DND-41 (cell line): ENCODE data around the gene PCGF3.

Experiments
- ATAC-seq: fragments of 200-7000 bp; cut with Tn5 transposase; 3 replicates; pipeline ENCODE4 v1.9.1; 2021; ENCODE audit warnings: low read depth; ENCODE audit not compliant: insufficient read depth
- DNase-seq: peaks from one replicate; pipeline ENCODE4 v3.0.0-alpha.2; 2020
- H2AFZ ChIP-seq: 2 replicates; pipeline ENCODE4 v1.6.0; 2012; ENCODE audit warnings: low read depth, low read length
- H3K27ac ChIP-seq: 2 replicates; pipeline ENCODE4 v1.5.1; 2012; ENCODE audit warnings: low read length, inconsistent platforms
- H3K27me3 ChIP-seq: fragments of 200-600 bp; sonication (generic); 2 replicates; pipeline ENCODE4 v1.6.0; 2012; ENCODE audit warnings: low read length, mild to moderate bottlenecking, inconsistent platforms; ENCODE audit not compliant: insufficient read depth, poor library complexity
- H3K36me3 ChIP-seq: 2 replicates; pipeline ENCODE4 v1.5.1; 2012; ENCODE audit warnings: low read length, inconsistent platforms; ENCODE audit not compliant: insufficient read depth
- H3K4me1 ChIP-seq: 2 replicates; pipeline ENCODE4 v1.5.1; 2012; ENCODE audit warnings: mild to moderate bottlenecking, low read length; ENCODE audit not compliant: insufficient read depth
- H3K4me2 ChIP-seq: 2 replicates; pipeline ENCODE4 v1.6.0; 2012; ENCODE audit warnings: mild to moderate bottlenecking, moderate library complexity, low read length, inconsistent platforms; ENCODE audit not compliant: insufficient read depth
- H3K4me3 ChIP-seq, 2 experiments: fragments of 200-600 bp in 1 of 2; shearing (Covaris generic) in 1 of 2; 2 replicates each; pipeline ENCODE4 v1.5.1; 2012 to 2016; ENCODE audit warnings: inconsistent platforms in 2 of 2, low read length in 2 of 2, mild to moderate bottlenecking in 2 of 2, low read depth in 1 of 2, moderate library complexity in 1 of 2
- H3K79me2 ChIP-seq: 2 replicates; pipeline ENCODE4 v1.6.0; 2012; ENCODE audit warnings: low read length, inconsistent platforms; ENCODE audit not compliant: insufficient read depth
- H3K9ac ChIP-seq: 2 replicates; pipeline ENCODE4 v1.6.0; 2012; ENCODE audit warnings: low read depth, mild to moderate bottlenecking, inconsistent platforms, low read length, moderate library complexity
- H3K9me3 ChIP-seq: 2 replicates; pipeline ENCODE4 v1.5.1; 2012; ENCODE audit warnings: low read length, moderate library complexity, mild to moderate bottlenecking, inconsistent platforms; ENCODE audit not compliant: insufficient read depth, severe bottlenecking
- H4K20me1 ChIP-seq: 2 replicates; pipeline ENCODE4 v1.6.0; 2012; ENCODE audit warnings: low read length; ENCODE audit not compliant: insufficient read depth
- CTCF ChIP-seq: IDR thresholded peaks from 2 replicates; pipeline ENCODE4 v1.5.1; 2012; ENCODE audit warnings: borderline replicate concordance, low read length, moderate library complexity, mild to moderate bottlenecking; ENCODE audit not compliant: poor library complexity, severe bottlenecking; ENCODE audit errors: extremely low read depth
- EZH2 ChIP-seq: IDR thresholded peaks from 3 replicates; pipeline ENCODE4 v1.6.1; 2012; ENCODE audit warnings: borderline replicate concordance, low read depth, mild to moderate bottlenecking, moderate library complexity, low read length, inconsistent platforms; ENCODE audit not compliant: severe bottlenecking

Gene PCGF3

GRCh38 chr4:675036-675882 lies 30.4 kb upstream of the PCGF3 start:
- DNase-seq (no peak), ATAC-seq (peak; percentile 8)
- H3K27me3 ChIP-seq, result no peaks in the 10 kb centered on the region
- no peaks in the 10 kb centered on the region for H3K9me3 ChIP-seq
- H3K4me2 ChIP-seq, result peak overlapping the region; percentile 99
- peak overlapping the region; percentile 84 for H2AFZ ChIP-seq
- H3K9ac ChIP-seq, result peak overlapping the region; percentile 99
- H3K79me2 ChIP-seq, result peaks cover 30% of the 10 kb centered on the region
- peak overlapping the region; percentile 87 to 88 for H3K4me3 ChIP-seq
- H3K27ac ChIP-seq, result peak overlapping the region; percentile 95
- H3K36me3 ChIP-seq, result peaks cover 32% of the 10 kb centered on the region
- peaks cover 4% of the 10 kb centered on the region; the same call in 1 of the 2 replicates for H4K20me1 ChIP-seq
- H3K4me1 ChIP-seq, result peaks cover 36% of the 10 kb centered on the region
- no peak for TF ChIP-seq EZH2
- no peak for TF ChIP-seq CTCF

DNA sequence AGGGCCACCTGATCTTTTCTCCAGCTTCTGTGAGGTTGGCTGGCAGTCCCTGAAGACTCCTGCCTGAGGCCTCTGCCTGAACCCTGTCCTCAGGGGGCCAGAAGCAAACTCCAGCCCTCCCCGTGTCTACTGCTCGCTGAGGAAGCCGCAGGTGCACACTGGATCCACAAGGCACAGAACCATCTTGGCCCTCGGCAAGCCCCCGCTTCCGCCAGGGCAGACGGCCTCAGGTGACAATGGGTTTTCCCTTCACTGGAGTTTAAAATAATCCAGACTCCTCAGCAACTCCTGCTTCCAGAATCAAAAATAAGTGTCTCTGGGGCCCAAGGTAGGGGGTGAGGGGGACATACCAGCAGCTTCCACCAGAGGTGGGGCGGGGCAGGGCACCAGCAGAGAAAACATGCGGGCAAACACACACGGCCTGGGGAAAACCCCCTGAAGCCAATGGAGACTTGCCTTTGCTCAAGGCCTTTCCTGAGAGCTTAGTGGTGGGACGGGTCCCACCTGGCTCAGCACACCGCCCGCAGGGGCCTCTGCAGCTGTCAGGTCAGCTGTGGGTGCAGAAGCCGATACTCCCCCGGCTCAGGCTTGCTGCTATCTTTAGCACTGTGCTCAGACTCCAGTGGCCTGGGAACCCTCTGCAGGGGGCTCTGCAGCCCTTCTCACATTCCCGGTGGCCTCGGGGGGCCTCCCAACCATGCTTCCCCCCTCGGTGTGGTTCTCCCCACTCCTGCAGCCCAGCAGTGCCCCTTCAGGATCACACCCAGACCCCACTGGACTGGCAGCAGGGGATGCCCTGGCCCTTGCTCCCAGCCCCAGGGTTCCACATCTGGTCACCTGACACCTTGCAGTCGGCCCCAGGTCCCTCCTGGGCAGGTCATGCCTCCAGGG lies 29.4 kb upstream of the PCGF3 start:
- no peaks in the 10 kb centered on the region for H3K27me3 ChIP-seq
- H3K9me3 ChIP-seq, result no peaks in the 10 kb centered on the region
- TF ChIP-seq EZH2, result no peak
- TF ChIP-seq CTCF, result no peak
- peak overlapping the region; percentile 99 for H3K9ac ChIP-seq
- H3K4me3 ChIP-seq, result peak overlapping the region in 1 of 2 experiments; percentile 88; a peak in 1 of 4 replicates
- peaks cover 45% of the 10 kb centered on the region for H3K4me1 ChIP-seq
- H2AFZ ChIP-seq, result no peak overlapping the region
- ATAC-seq (no peak), DNase-seq (no peak)
- peaks cover 30% of the 10 kb centered on the region for H3K79me2 ChIP-seq
- H3K4me2 ChIP-seq, result peak overlapping the region; percentile 99
- peaks cover 4% of the 10 kb centered on the region; the same call in 1 of the 2 replicates for H4K20me1 ChIP-seq
- peaks cover 22% of the 10 kb centered on the region for H3K36me3 ChIP-seq
- H3K27ac ChIP-seq, result no peak overlapping the region

DNA sequence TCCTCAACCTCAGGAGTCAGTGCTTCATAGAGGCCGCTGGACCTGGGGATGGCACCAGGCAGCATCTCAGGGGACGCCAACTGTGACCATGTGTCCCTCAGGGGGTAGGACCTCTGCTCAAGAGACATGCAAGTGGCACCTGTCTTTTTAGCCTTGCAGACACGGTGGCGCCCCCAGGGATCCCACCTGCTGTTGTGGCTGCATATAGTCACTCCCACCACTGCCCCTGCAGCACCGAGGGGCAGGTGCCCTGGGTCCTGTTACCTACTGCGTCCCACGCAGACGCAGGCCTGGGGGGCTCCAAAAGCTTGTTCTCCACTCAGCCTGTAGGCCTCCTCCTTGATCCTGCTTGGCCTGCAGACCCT lies 28.8 kb upstream of the PCGF3 start:
- DNase-seq (no peak), ATAC-seq (no peak)
- H4K20me1 ChIP-seq, result peaks cover 6% of the 10 kb centered on the region; the same call in 1 of the 2 replicates
- H3K27me3 ChIP-seq, result no peaks in the 10 kb centered on the region
- peaks cover 30% of the 10 kb centered on the region for H3K79me2 ChIP-seq
- no peak overlapping the region for H3K4me3 ChIP-seq
- H3K9ac ChIP-seq, result no peak overlapping the region
- H3K4me2 ChIP-seq, result no peak overlapping the region
- H3K36me3 ChIP-seq, result peaks cover 16% of the 10 kb centered on the region
- H3K4me1 ChIP-seq, result peaks cover 49% of the 10 kb centered on the region
- H2AFZ ChIP-seq, result no peak overlapping the region
- H3K9me3 ChIP-seq, result no peaks in the 10 kb centered on the region
- no peak overlapping the region for H3K27ac ChIP-seq
- TF ChIP-seq EZH2 (no peak), CTCF (no peak)
